ENCODE results near the gene USP33.
A peak's percentile ranks its signal among the peaks of the same experiment; 100 is the strongest.
"Not testable (repeated sequence)": the region's sequence is repeated elsewhere in the genome, so short reads cannot be mapped to it uniquely, and the experiment has no call there.

Gene USP33

GRCh38 chr1:77732090-77732489, 27.6 kb downstream of the USP33 start:
- DNase-seq = no peak

- no peak for DNase-seq
These were observed 33.9 kb downstream of the USP33 start for GRCh38 chr1:77725706-77726105.

- DNase-seq = no peak
These were observed 41.5 kb downstream of the USP33 start for GRCh38 chr1:77718181-77718580.

GRCh38 chr1:77716065-77716464, 43.6 kb downstream of the USP33 start:
- DNase-seq = no peak

- no peak for DNase-seq
These were observed 49.9 kb downstream of the USP33 start for GRCh38 chr1:77709727-77710126.

- DNase-seq = no peak
These were observed 53.3 kb downstream of the USP33 start for GRCh38 chr1:77706321-77706720.

- DNase-seq = no peak
These were observed 54.9 kb downstream of the USP33 start for GRCh38 chr1:77704736-77705135.

- not testable (repeated sequence) for DNase-seq
These were observed 60.0 kb downstream of the USP33 start for GRCh38 chr1:77699673-77700072.

- no peak for DNase-seq
These were observed 62.2 kb downstream of the USP33 start for GRCh38 chr1:77697441-77697840.

- DNase-seq = no peak
These were observed 70.7 kb downstream of the USP33 start for GRCh38 chr1:77688939-77689338.

GRCh38 chr1:77687519-77687906, 72.1 kb downstream of the USP33 start:
- DNase-seq = peak; percentile 12

GRCh38 chr1:77686796-77687518, 72.7 kb downstream of the USP33 start:
- DNase-seq = no peak

GRCh38 chr1:77683160-77684148, 76.2 kb downstream of the USP33 start:
- DNase-seq = peak; percentile 93

- peak; percentile 96 for DNase-seq
These were observed 77.0 kb downstream of the USP33 start, which contains the start of gene ZZZ3 for GRCh38 chr1:77682460-77683159. Gene ZZZ3, minus strand, starts transcription at chr1:77682658. Its CDS starts 49,304 bp downstream, at chr1:77633354.

GRCh38 chr1:77680173-77680572, 79.5 kb downstream of the USP33 start:
- no peak for DNase-seq

- DNase-seq = no peak
These were observed 80.7 kb downstream of the USP33 start for GRCh38 chr1:77678660-77679610.

- not testable (repeated sequence) for DNase-seq
These were observed 84.8 kb downstream of the USP33 start for GRCh38 chr1:77674807-77675206.

- DNase-seq = no peak
These were observed 85.8 kb downstream of the USP33 start for GRCh38 chr1:77673716-77674355.

- no peak for DNase-seq
These were observed 86.6 kb downstream of the USP33 start for GRCh38 chr1:77673030-77673429.

- DNase-seq = no peak
These were observed 87.3 kb downstream of the USP33 start for GRCh38 chr1:77672374-77672773.

GRCh38 chr1:77671836-77672235, 87.8 kb downstream of the USP33 start:
- no peak for DNase-seq

Data from CD4-positive, alpha-beta T cell treated with Interleukin-10 for 1 hour (primary cell).